ENCODE measurements around the gene DCXR.

DNA sequence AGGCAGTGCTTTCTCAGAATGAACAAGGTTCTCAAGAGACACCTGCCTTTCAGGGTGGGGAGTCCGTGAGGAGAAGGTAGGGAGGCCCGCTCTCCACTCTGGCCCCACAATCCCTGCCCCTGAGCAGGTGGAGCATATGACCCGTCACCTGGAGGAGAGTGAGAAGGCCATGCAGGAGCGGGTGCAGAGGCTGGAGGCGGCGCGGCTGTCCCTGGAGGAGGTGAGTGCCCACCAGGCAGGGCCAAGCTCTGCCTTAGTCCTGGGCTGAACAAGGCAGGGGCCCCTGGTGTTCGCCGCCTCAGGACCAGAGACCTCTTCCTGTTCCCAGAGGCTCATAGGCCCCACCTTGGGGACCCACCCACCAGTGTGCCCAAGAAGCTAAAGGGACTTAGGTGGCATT, 8.5 kb downstream of the DCXR start:
- no peak for TF ChIP-seq SUZ12 (IDR thresholded peaks at IDR 0.05; ENCODE audit: extremely low read depth, insufficient read depth, insufficient read length)
- no peak for TF ChIP-seq YY1 (IDR thresholded peaks at IDR 0.05; ENCODE audit: insufficient read depth, insufficient read length)

All from NT2/D1 (cell line).